Mesenteric fat pad (tissue), 1 donor: ENCODE results near the gene TBC1D22A. TPM values are rescaled to one million over a fixed set of nuclear protein-coding genes. Genes with fewer than 3 reads are reported as not detected.
A peak's percentile ranks its signal among the peaks of the same experiment; 100 is the strongest.
"Not testable (repeated sequence)": the region's sequence is repeated elsewhere in the genome, so short reads cannot be mapped to it uniquely, and the experiment has no call there.

Source experiments
- DNase-seq: peaks from one replicate; pipeline ENCODE4 v3.0.0-alpha.2; 2020; ENCODE audit warnings: low spot score
- total RNA-seq: library from RNA; stranded (reverse); fragmentation: NEBNext Ultra II Directional; extraction: Animal tissue kit (Norgen Biotek cat#: 25700); gene quantifications from one replicate; pipeline ENCODE4 v1.2.1, GENCODE V29; 2021
- donor health status: DM: yes; HTN: yes; CAD: no.

TBC1D22A gene
- total RNA-seq, 1 donor from 2014 or later = 24.5 TPM

DNA sequence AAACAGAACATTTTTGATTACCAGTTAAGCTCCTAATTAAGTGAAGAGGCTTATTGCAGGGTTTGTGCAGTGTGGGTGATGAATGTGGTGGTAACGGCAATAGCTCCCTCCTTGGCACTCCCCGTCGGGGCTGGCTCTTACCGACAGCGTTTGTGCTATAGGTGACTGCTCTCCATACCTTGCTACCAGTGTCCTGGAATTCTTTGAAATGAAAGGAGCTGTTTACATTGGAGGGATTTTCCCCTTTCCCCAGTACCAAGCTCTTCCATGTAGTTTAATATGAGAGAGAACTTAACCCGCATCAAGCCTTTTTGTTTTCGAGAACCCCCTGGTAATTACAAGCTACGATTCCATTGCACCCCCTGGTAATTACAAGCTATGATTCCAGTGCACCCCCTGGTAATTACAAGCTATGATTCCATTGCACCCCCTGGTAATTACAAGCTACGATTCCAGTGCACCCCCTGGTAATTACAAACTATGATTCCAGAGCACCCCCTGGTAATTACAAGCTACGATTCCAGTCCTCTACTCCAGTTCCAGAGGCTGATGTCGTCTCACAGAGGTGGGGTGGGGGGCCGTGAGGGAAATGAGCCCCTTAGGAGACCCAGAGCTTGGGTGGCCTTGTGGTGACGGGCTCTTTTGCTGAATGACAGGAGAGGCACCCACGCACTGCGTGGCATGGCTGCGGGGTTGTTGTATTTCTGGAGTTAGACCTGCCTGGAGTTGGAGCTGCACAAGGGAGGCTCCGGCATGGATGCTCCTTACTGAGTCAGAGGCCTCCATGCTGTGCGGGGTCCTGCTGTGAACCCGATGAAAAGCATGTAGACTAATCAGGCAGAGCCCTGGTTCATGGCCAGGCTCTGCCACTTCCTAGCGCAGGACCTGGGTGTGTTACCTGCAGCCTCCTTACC, 205.3 kb downstream of the TBC1D22A start:
- no peak for DNase-seq

DNA sequence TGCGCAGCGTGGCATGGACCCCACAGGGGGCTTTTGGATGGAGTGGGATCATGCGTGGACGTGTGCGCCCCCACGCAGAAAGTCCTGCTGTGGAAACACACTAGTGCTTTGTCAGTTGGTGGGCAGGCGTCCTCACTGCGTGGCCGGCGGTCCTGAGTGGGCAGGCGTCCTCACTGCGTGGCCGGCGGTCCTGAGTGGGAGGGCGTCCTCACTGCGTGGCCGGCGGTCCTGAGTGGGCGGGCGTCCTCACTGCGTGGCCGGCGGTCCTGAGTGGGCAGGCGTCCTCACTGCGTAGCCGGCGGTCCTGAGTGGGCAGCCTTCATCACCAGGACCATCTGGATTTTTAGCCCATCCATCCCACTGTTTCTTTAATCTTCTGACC, 205.9 kb downstream of the TBC1D22A start:
- DNase-seq = no peak

DNA sequence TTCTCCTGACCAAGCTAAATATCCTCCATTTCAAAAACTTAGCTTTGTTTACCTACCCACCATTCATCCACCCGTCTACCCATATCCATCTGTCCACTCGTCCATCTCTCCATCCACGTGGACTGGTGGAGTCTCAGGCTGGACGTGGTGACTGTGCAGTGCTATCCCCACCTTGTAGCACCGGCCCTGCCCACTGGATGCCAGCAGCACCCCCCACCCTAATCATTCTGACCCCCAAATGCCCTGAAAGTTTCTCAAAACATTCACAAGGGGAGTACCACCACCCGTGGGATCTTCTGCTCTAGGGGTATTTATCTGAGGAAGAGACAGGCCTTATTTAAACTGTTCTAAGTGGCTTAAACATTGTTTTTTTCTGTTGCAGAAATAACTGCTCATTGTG, 206.4 kb downstream of the TBC1D22A start:
- peak; percentile 9 for DNase-seq

DNA sequence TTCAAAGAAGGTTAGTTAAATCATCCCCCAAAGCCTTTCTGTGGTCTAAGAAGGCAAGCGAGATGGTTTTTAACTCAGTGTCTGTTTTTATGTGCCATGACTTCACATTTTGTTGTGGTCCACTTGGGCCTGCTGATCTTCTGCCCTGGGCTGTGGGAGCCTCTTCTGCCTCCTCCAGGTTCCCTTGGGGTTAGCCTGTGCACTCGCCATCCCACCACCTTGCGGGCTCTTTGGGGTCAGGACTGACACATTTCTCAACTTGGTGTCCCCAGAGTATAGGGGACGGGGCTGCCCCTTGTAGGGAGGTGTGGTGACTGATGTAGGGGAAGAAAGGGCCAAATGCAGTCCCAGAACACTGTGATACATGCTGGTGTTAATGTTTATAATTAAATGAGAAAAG, 207.0 kb downstream of the TBC1D22A start:
- peak; percentile 85 for DNase-seq

DNA sequence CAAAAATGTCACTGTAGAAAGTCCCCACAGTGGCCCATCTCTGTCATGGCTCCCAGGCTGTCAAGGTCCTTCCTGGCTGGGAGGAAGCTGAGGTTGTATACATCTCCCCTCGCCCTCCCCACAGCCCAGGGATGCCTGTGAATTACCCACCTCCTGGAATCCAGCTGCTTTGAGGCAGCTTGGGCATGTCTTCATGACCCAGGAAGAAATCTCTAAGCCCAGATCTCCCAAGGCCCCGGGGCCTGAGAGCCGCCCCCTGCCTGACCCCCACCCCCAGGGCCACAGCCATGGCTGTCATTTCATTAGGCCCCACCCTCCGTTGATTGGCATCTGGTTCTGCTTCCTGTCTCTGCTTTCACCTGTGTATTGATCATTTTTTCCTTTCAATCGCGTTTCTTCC, 207.5 kb downstream of the TBC1D22A start:
- DNase-seq = peak; percentile 85

DNA sequence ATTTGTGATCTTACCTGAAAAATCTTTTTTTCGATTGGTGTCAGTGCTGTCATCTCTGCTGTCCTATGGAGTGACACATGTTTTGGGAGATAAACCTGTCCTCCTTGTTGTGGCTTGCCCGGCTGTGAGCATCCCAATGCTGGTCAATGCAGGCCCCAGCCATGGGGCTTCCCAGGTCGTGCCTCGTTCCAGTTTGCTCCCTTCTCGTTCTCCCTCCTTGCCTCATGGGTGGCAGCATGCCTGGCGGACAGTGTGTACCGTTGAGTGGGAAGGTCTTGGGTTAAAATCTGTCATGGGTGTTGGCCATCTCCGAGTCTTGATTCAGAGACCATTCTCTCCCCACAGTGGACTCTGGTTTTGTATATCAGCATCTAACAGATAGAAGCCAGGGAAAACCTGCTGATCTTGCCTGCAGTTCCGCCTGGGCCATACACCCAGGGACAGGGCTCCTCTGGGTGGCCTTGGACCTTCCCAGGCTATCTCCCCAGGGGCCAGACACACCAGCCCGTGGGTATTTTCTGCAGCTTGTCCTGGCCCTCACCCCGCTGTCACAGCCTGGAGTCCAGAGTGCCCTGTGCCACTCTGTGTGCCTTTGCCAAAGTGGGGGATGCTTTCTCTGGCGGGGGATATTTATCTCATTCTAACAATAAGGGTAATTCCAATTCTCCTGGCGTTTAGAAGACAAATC, 208.1 kb downstream of the TBC1D22A start:
- peak; percentile 71 for DNase-seq

DNA sequence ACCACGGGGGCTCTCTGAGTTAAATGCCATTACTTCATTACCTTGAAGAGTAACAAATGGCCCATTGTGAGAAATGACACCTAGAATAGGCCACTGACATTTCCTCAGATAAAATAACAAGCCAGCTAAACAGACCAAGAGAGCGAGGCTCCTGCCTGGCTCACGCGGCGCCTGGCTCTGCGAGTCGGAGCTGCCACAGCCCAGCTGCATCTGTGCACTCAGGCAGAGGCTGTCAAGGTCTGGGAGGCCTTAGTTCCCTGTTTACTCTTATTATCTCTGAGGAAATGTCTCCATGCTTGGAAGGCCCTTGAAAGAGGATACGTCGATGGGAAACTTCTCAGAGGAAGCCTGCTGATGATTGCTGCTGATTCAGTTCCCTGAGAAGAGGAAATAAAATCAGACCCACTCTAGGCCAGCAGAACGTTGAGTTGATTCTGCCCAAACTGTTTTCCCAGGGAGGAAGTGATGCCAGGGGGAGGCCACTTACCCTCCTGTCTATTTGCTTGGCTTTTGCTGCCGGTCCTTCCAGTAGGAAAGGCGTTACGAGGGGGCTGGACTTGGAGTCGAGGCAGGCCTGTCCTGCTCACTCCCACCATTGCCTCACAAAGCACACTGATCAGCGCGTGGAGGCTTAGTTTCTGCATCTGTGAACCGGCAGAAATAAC, 208.8 kb downstream of the TBC1D22A start:
- peak; percentile 79 for DNase-seq

DNA sequence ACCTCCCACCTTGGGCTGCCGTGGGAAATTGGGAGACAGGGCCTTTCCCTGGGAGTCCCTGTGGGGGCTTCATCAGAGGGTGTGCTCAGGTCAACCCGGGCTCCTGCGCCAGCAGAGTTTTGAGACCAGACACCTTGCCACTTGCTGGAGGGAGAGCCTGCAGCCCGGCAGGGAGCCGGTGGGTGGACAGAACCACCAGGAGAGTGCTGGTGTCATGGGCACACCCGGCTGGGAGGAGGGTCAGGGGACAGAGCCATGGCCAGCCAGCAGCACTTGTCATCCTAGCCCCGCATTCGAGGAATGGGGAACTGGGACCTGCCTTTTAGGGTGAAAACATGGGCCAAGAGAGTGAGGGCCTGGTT, 209.3 kb downstream of the TBC1D22A start:
- peak; percentile 73 for DNase-seq

DNA sequence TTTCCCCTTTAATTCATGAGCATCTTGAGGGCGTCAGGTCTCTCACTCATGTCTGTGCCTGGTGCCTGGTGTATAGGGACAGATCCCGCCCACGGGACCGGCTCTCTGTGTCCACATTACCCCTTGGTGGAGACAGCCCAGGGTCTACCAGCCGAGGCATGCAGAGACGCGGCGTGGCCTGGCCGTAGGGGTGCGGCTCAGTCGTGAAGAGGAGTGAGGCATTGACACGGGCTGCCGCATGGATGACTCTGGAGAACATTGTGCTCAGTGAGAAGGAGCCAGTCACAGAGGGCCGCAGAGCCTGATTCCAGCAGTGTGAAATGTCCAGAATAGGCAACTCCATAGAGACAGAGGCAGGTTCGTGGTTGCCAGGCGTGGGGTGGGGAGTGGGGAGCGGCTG, 209.8 kb downstream of the TBC1D22A start:
- DNase-seq = peak; percentile 81

DNA sequence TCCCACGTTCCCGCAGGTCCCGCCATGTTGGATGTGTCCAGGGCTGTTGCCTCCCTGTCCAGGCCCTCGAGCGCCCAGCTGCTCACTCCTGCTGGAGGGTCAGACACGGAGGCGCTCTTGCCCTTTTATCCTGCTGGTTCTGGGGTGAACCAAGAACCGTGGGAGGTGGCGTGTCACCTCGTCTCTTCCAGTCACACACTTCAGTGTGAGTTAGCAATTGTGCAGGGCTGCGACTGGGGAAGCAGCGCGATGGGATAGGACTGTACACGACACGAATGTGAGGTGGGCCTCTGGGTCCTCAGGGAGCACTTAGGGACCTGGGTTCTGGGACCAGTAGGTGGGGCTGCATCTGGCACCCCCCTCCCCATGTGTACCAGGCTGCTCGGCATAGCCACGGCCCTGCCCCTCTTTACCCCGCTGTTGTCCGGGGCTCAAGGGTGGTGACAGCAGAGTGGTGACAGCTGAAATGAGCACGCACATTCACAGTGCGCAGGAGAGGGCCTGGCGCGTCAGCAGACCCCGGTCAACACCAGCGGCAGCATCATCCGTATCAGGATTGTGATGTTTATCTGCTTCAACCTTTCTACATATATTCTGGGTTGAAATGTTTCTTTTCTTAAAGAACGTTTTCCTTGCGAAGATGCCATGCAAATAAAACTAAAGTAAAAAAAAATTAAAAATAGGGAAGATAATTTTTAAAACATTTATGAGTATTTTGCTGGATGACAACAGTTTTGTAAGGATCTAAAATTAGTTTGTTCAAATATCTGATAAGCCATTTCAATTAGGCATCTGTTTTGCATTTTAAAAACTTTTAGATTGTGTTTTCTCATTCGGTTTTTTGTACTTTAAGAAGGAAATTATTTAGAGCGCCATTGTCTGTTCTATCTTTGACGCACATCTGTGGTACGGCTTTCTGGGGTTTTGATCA, 210.7 kb downstream of the TBC1D22A start:
- DNase-seq = peak; percentile 78

DNA sequence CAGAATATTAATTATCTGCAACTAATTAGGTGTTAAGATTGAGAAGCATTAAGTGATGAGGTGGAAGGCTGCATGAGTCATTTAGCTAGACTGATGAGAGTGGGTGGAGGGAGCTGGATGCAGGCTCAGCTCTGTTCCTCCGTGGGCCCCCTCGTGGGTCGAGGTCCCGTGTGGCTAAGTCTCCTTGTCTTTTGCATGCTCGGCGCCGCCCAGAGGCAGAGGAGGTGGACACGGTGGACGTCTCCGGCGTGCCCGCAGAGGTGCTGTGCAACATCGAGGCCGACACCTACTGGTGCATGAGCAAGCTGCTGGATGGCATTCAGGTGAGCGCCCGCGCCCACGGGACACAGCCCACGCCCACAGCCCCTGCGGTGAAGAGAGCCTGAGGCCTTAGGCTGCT, 211.6 kb downstream of the TBC1D22A start:
- peak; percentile 79 for DNase-seq

DNA sequence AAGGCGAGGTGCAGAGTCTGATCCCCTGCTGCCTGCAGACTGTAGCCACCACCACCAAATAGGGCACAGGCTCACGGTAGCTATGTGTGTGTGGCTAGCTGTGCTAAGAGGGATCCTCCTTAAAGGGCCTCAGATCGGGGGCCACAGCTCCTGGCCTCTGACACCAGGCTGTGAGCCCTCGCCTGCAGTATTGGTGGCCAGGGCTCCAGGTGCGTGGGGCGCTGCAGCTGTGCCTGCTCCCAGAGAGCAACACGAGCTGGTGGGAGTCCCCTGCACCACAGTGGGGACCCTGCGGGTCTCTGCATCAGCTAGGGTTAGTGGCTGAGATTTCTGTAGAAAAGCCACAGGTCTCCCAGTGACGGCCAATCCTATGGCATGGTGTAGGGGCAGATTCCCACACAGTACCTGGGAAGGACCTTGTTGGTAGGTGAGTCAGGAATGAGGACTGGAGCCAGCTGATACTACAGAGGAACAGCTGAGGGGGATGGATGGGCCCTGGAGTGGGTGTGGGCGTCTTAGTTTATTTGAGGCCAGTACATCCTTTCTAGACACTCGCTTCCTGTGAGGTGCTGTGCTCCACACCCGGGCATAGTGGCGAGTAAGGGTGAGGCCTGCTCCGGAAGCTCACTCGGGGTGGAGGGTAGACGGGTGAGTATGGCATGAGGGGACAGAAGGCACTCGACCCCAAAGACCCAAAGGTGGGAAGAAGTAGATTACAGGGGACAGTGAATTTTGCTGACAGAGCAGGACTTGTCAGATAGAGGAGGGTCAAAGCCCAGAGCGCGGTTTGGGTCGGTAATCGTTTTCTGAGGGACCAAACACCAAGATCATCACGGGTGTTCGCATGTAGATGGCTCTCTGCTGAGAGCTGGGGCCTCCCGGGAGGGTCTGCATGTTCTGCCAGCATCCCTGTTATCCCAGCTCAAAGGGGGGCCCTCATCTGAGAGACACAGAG, 212.5 kb downstream of the TBC1D22A start:
- DNase-seq = peak; percentile 84

DNA sequence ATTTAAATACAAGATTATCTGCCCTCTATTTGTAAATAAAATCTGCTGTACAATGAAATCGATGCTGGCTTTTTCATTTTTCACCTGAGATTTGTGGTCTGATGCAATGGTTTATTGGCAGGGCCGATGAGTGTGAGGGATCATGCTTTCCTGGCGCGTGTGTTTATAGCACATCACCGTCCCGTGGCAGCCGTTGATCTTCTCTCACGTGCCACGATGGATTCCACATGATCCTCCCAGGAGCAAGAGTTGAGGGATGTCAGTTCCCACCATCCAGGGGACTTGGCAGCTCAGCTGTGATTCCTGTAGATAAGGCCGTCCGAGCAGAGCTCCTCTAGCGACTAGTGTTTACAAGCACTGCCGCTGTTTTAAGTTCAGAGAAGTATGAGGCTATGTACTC, 213.7 kb downstream of the TBC1D22A start:
- no peak for DNase-seq

DNA sequence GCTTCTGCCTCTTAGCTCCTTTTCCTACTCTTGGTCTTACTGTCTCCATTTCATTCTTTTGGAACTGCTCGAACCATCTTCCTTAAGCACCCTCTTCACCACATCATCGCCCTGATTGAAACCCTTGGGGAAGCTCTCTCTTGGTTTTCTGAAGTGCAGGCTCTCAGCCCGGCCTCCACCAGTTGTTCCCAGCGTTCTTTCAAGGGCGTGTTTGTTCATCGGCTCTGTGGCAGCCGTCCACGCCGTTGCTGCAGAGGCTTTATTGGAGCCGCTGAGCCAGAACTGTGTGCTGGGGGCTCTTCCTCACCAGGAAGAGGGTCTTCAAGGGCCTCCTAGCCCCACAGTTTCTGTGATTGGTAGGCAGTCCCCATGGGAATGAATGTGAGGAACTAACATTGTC, 214.1 kb downstream of the TBC1D22A start:
- no peak for DNase-seq

DNA sequence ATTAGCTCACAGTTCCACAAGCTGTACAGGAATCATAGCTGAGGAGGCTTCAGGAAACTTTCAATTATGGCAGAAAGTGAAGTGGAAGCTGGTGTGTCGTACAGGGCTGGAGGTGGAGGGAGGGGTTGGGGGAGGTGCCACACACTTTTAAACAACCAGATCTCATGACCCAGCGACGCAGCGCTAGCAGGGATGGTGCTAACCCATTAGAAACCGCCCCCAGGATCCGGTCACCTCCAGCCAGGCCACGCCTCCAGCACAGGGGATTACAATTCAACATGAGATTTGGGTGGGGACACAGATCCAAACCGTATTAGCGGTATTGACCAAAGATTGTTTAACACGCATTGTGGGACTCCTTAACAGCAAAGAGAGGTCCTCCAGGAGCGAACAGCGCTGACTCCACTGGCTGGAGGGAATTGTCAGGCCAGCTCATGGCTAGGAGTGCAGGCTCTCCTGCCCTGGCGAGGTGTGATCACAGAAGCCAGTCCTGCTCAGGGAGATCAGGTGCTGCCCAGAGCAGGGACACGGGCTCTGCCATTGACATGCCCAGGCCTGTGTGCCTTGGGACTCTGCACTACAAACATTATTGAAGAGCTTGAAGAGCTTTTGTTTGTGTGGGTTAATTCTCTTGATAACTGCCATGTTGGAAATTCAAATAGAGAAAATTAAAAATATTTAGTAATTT, 215.3 kb downstream of the TBC1D22A start:
- peak; percentile 82 for DNase-seq

DNA sequence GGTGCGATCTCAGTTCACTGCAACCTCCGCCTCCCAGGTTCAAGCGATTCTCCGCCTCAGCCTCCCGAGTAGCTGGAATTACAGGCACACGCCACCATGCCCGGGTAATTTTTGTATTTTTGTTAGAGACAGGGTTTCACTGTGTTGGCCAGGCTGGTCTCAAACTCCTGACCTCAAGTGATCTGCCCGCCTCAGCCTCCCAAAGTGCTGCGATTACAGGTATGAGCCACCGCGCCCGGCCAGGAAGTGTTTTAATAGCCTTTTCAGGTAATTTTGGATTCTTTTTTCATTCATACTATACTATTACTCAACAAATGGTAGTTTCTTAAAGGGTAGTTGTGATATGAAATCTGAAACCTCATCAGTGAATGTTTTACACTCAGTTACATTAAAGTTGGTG, 216.2 kb downstream of the TBC1D22A start:
- not testable (repeated sequence) for DNase-seq

DNA sequence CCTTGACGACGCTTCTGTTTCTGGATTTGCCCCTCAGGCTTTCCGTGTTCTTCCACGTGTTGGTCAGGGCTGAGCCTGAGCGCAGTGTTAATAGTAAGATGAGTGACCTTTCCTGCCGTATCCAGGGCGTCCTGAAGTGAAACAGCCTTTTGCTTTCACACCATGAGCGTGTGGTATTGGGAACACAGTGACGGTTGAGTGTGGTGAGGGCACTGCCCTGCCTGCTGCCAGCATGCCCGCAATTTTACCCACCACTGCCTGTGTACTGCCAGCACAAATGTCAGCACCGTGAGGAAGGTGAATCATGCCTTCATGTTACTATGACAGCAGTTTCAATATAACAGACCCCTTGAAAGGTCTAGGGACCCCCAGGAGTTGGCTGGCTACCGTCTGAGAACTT, 217.1 kb downstream of the TBC1D22A start:
- no peak for DNase-seq

DNA sequence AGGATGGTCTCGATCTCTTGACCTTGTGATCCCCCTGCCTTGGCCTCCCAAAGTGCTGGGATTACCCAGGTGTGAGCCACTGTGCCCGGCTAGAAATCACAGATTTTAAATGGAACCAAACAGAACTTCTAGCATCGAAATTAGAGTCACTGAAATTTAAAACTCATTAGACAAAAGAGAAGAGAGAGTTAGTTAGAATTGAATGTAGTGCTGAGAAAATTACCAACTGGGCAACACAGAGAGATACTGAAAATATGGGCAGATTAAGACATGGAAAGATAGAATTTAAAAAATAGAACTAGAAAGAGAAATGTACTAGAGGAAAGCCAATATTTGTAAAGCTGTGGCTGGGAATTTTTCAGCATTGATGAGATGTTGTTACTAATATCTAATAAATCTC, 217.9 kb downstream of the TBC1D22A start:
- no peak for DNase-seq

DNA sequence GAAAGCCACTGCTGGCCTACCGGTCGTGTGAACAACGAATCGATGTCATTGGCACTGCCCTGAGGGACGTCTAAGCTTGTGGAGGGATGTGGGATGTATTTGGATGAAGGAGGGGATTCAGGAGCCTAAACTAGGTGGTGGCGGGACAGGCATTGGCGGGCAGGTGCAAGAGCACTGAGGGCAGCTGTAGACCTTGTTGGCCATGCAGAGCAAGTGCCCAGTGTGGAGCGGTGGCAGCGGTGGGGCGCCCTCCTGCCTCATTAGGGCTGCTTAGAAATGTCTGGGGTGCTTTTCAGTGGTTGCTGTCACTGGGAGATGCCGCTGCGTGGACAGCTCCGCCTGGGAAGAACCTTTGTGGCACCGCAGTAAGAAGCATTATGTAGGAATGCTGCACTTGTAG, 220.2 kb downstream of the TBC1D22A start:
- DNase-seq = peak; percentile 86
